GM19351 (cell line): ENCODE measurements around the gene COL25A1.

Source experiments
- ATAC-seq: cut with Tn5 transposase; IDR thresholded peaks from one replicate; pipeline ENCODE4 v1.9.1; 2021; ENCODE audit warnings: mild to moderate bottlenecking, moderate library complexity; ENCODE audit not compliant: unreplicated experiment

The COL25A1 gene

DNA sequence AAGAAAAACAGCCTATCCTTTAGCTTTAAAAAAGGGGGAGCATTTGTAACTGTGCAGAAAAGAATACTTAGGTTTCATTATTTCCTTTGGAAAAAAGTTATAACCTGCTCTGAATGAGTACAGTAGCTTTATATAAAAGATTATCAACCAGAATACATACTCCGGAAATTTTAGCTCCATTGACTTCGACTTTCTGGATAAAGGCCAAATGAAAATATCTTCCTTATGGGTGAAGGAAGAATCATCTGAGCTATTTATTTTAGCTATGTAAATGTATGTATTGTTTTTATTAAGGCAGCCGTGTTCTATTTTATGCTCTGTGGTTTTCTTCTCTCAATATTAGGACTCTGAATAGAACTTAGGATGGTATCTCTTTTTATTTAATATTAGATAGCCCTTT lies 470.6 kb downstream of the COL25A1 start:
- ATAC-seq = no peak

- ATAC-seq = no peak
Measured at GRCh38 chr4:108831291-108831690, 471.2 kb downstream of the COL25A1 start.

- peak; percentile 66 for ATAC-seq
Measured at GRCh38 chr4:108830509-108831244, 471.8 kb downstream of the COL25A1 start.

DNA sequence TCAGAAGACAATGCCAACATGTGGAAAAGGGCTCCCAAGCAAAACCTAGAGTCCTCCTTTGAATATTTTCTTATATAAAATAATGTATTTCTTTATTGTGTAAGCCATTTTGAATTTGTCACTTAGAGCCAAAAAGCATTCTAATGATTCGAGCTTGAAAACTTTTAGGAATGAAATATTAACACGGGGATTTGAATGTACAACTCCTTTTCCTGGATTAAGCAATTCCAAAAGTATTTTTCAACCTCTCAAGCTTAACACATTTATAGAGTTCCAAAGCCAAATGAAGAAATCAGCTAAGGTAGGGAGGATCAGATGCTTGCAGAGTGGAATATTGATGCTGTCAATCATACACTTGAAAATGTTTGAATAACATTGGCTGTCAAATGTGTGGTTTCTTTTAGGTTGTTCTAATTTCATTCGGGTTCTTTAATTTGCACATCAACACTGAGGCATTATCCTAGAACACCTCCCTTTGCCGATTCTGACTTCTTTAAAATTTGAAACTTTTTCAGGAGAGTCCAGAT lies 472.4 kb downstream of the COL25A1 start:
- no peak for ATAC-seq

GRCh38 chr4:108828620-108829019 lies 473.8 kb downstream of the COL25A1 start:
- ATAC-seq = no peak

- ATAC-seq = no peak
Measured at GRCh38 chr4:108825737-108826136, 476.7 kb downstream of the COL25A1 start.

GRCh38 chr4:108821351-108821930 lies 481.0 kb downstream of the COL25A1 start:
- ATAC-seq = no peak

GRCh38 chr4:108820492-108821350 lies 481.7 kb downstream of the COL25A1 start:
- ATAC-seq = no peak

DNA sequence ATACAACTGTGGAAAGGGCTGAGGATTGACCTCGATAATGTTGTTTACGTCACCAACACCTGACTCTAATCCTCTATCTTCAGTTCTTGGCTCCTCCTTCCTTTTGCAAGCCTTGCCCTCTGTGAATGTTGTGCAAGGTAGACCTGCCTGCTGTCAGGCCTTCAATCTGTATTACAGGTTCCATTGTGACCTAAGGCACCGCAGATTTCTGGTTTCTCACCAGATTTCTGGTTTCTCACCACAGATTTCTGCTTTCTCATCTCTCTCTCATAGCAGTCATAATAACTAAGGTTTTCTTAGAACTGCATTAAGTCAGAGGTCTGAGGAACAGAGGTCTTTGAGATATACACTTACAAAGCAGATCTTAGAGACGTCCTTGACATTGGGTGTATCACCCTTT lies 488.1 kb downstream of the COL25A1 start:
- ATAC-seq = peak; percentile 60

- ATAC-seq = no peak
Measured at GRCh38 chr4:108813261-108813660, 489.2 kb downstream of the COL25A1 start.

GRCh38 chr4:108811486-108811885 lies 491.0 kb downstream of the COL25A1 start:
- ATAC-seq = no peak

DNA sequence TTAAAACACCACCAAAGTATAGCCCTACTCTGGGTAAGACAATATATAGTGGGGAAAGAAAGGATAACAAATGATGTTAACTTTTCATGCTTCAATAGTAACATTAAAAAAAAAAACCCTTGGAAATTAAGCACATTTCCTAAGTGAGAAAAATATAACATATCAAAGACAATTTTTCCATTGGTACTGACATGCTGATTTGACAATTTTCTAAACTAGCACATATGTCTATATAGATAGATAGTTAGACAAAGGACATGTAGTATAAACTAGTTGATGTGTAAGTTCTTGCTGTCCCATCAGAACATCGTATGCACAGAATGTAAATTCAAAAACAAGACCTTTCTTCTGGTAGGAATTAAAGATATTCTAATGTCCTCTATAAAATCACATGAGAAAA lies 492.4 kb downstream of the COL25A1 start:
- ATAC-seq = no peak

DNA sequence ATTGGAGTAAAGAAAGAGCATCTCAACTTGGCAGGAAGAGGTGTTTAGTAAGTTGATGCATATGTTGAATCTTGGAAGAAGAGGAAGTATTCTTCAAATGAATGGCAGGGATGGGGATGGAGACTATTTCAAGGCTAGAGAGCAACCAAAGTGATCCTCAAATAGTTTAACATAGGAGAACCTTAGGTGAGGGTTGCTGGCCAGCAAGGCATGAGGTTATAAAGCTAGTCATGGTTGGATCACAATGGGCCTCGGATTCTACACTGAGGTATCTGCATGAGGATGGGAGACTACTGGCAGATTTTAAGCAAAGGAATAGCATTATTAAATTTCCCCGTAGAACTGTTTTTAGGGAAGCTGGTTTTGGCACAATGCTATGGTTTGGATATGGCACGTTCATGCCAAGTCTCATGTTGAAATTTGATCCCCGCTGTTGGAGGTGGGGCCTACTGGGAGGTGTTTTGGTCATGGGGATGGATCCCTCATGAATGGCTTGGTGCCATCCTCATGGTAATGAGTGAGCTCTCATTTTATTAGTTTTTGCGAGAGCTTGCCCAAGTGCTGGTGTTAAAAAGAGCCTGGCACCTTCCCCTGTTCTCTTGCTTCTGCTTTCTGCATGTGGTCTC lies 497.7 kb downstream of the COL25A1 start:
- no peak for ATAC-seq

- ATAC-seq = no peak
Measured at GRCh38 chr4:108799306-108799705, 503.2 kb downstream of the COL25A1 start.

- no peak for ATAC-seq
Measured at GRCh38 chr4:108796173-108796572, 506.3 kb downstream of the COL25A1 start.

DNA sequence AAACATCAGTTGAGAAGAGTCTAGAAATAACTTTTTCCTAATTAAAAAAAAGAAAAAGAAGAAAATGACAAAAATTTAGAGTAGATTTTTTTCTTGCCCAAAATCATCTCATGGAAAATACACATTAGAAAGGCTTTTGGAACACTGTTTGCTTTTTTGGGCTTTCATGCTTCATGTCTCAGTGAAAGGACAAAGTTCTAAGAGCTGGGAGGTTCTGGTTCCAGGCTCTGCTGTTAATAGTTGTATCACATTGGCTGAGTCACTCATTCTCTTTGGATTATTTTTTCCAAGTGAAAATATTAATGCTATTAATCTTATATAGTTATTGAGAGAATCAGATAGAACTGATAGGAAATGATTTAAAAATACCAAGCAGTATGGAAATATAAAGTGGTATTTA lies 506.7 kb downstream of the COL25A1 start:
- ATAC-seq = no peak

DNA sequence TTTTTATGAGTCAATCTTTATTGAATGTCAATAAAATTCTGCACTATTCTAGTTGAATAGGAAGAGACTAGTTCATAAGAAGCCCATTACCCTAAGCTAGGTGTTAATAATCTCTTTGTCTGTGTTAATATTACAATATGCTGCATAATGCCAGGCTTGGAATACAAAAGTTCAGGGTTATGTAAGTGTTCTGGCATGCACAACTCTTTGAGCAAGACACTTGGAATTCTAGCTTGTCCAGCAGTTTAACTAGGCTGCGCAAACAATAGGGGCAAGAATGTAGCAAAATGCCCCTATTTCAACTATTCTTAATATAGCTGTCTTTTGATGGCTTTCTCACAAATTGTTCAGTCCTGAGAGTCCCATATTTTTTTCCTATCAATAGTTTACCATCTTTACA lies 508.3 kb downstream of the COL25A1 start:
- no peak for ATAC-seq

DNA sequence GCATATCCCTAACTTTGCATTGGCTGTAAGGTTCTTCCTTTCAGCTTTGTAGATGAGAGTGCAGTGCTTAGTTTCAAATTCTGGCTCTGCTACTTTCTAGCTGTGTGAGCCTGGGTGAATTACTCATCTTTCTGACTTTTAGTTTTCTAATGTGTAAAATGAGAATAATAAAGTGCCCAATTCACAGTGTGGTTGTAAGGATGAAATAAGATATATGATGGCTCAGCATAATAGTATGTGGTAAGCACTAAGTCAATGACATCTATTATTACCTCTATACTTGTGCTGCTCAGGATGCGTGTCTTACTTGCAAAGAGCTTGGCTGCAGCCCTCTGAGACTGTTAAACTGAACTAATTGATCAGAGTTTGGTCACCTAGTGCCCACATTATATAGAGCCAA lies 509.0 kb downstream of the COL25A1 start:
- ATAC-seq = no peak

DNA sequence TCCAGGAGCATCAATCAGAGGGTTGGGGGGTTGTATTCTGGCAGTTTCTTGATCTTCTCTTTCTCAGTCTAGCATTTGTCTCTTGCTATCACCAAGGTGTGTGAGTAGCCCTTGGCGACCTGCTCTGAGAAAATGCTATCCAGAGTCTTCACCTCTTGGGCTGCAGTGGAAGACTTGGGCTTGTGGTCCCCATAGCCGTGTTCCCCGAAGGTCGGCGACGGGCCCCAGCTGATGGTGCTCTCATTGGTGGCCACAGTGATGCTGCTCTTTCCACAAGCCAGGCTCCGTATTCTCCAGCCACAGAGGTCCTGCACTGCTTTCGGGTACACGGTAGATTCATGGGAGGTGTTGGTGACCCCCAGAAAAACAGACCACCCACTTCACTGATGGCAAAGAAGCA lies 513.7 kb downstream of the COL25A1 start:
- ATAC-seq = no peak

DNA sequence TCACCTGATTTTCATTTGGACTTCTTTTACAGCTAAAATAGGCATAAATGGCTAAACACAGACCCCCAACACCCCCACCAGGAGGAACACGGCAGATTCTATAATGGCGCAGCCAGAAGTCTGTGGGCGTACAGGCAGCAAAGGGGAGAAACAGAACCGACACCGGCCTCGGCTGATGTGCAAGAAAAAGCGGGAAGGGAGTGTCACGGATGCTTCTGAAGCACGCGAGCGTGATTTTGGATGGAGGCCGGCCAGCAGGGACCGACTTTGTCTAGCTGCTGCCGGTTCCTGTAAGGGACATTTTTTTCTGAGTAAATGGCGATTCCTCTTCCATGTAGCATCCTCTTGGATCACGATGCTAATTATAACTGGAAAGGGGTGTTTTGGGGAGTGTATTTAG lies 514.7 kb downstream of the COL25A1 start:
- ATAC-seq = no peak

- ATAC-seq = no peak
Measured at GRCh38 chr4:108787106-108787505, 515.4 kb downstream of the COL25A1 start.
